H1 (cell line): ENCODE results near the gene BLTP3B. TPM values are rescaled to one million over a fixed set of nuclear protein-coding genes. Genes with fewer than 3 reads are reported as not detected.

Experiments used
- ASH2L ChIP-seq: fragments of 200-600, 300-600 bp; sonication (generic); IDR thresholded peaks from one replicate; pipeline ENCODE4 v1.7.1; 2017; ENCODE audit warnings: low read length
- BCL11A ChIP-seq, 2 experiments: IDR thresholded peaks; one replicate each; pipeline ENCODE4 v1.6.1; 2011; ENCODE audit warnings: low read depth in 2 of 2, low read length in 2 of 2, mild to moderate bottlenecking in 2 of 2
- BRCA1 ChIP-seq: IDR thresholded peaks from 2 replicates; pipeline ENCODE4 v1.6.1; 2012; ENCODE audit warnings: low read depth, low read length, improper control_type of control experiment
- HDAC6 ChIP-seq: IDR thresholded peaks from one replicate; pipeline ENCODE4 v1.7.1; 2012; ENCODE audit warnings: low read depth, mild to moderate bottlenecking, inconsistent platforms, low read length, moderate library complexity
- JUND ChIP-seq: IDR thresholded peaks from 2 replicates; pipeline ENCODE4 v1.6.1; 2011; ENCODE audit warnings: mild to moderate bottlenecking, improper control_type of control experiment, low read length
- POLR2AphosphoS5 ChIP-seq: IDR thresholded peaks from 2 replicates; pipeline ENCODE4 v1.6.1; 2011; ENCODE audit warnings: low read depth, low read length
- SRF ChIP-seq: IDR thresholded peaks from 2 replicates; pipeline ENCODE4 v1.6.1; 2011; ENCODE audit warnings: mild to moderate bottlenecking, low read depth, low read length, moderate library complexity
- polyA plus RNA-seq, 7 experiments: library from polyadenylated mRNA; depleted of rRNA in 3 of 7; stranded (reverse) in 5 of 7; unstranded in 2 of 7; fragments of >200 nt in 5 of 7; fragments of 200-250 nt in 2 of 7; gene quantifications; 1 replicate in 5 of 7; 2 replicates in 1 of 7; 4 replicates in 1 of 7; pipeline versions ENCODE4 v1.2.1 to v1.2.3, GENCODE V29; 2011 to 2013; ENCODE audit warnings: missing spikeins in 2 of 7, mixed read lengths in 2 of 7
- total RNA-seq: library from RNA; stranded (reverse); fragmentation: NEBNext Ultra II Directional; extraction: Animal tissue kit (Norgen Biotek cat#: 25700); gene quantifications from 2 replicates; pipeline ENCODE4 v1.2.1, GENCODE V29; 2021

BLTP3B gene
- total and polyA plus RNA-seq, 2 of the 8 experiments (the other 6 are each of a cell fraction or from before 2014, with no cell fraction given) = 7.0 to 28.6 TPM

- TF ChIP-seq BCL11A (IDR thresholded peaks at IDR 0.05; ENCODE audit: low read depth in 2 of 2, low read length in 2 of 2) (no peak), ASH2L (no peak), SRF (no peak), POLR2AphosphoS5 (no peak), JUND (no peak), BRCA1 (no peak), HDAC6 (no peak)
Measured at GRCh38 chr12:100153131-100153530, 10.5 kb upstream of the BLTP3B start (continued).
